Keratinocyte (primary cell): ENCODE data around the gene ADGRV1. TPM values are rescaled to one million over a fixed set of nuclear protein-coding genes. Genes with fewer than 3 reads are reported as not detected.
A peak's percentile ranks its signal among the peaks of the same experiment; 100 is the strongest.

ENCODE experiments used
- DNase-seq: peaks from one replicate; pipeline ENCODE4 v3.0.0-alpha.2; 2011; ENCODE audit warnings: low read depth, missing footprints, low spot score
- FAIRE-seq: peaks from 2 replicates; lab custom pipeline; 2011; peaks lifted over from hg19 to GRCh38; lab: Jason Lieb, UNC
- H2AFZ ChIP-seq: 2 replicates; pipeline ENCODE4 v1.6.0; 2012; ENCODE audit warnings: low read length, control low read depth, inconsistent platforms; ENCODE audit not compliant: control insufficient read depth
- H3K27ac ChIP-seq: 2 replicates; pipeline ENCODE4 v1.5.1; 2011; ENCODE audit warnings: low read length; ENCODE audit not compliant: control insufficient read depth, insufficient read depth
- H3K27me3 ChIP-seq: 3 replicates; pipeline ENCODE4 v1.6.0; 2011; ENCODE audit warnings: low read length; ENCODE audit not compliant: control insufficient read depth, insufficient read depth; ENCODE audit errors: extremely low read depth
- H3K36me3 ChIP-seq, 2 experiments: 2 replicates in 1 of 2; 3 replicates in 1 of 2; pipeline ENCODE4 v1.5.1; 2011; ENCODE audit warnings: low read length in 2 of 2, mild to moderate bottlenecking in 1 of 2; ENCODE audit not compliant: control insufficient read depth in 2 of 2, insufficient read depth in 2 of 2; ENCODE audit errors: extremely low read depth in 1 of 2
- H3K4me1 ChIP-seq: 3 replicates; pipeline ENCODE4 v1.5.1; 2011; ENCODE audit warnings: low read length; ENCODE audit not compliant: control insufficient read depth, insufficient read depth; ENCODE audit errors: extremely low read depth
- H3K4me2 ChIP-seq: 3 replicates; pipeline ENCODE4 v1.6.0; 2011; ENCODE audit warnings: low read depth, low read length; ENCODE audit not compliant: control insufficient read depth, insufficient read depth; ENCODE audit errors: extremely low read depth
- H3K4me3 ChIP-seq, 3 experiments: fragments of 200-600 bp in 1 of 3; sonication (generic) in 1 of 3; 2 replicates in 2 of 3; 3 replicates in 1 of 3; pipeline ENCODE4 v1.5.1; 2011 to 2016; ENCODE audit warnings: low read length in 3 of 3, mild to moderate bottlenecking in 3 of 3, control low read depth in 2 of 3, inconsistent platforms in 1 of 3, low read depth in 1 of 3, mixed read lengths in 1 of 3, mixed run types in 1 of 3, moderate library complexity in 1 of 3; ENCODE audit not compliant: control insufficient read depth in 2 of 3, insufficient read depth in 2 of 3; ENCODE audit errors: extremely low read depth in 1 of 3
- H3K79me2 ChIP-seq: 2 replicates; pipeline ENCODE4 v1.6.0; 2012; ENCODE audit warnings: low read length; ENCODE audit not compliant: control insufficient read depth, insufficient read depth
- H3K9ac ChIP-seq: 3 replicates; pipeline ENCODE4 v1.6.0; 2011; ENCODE audit warnings: low read length; ENCODE audit not compliant: control insufficient read depth, insufficient read depth; ENCODE audit errors: extremely low read depth
- H3K9me1 ChIP-seq: 3 replicates; pipeline ENCODE4 v1.6.0; 2011; ENCODE audit warnings: low read length; ENCODE audit not compliant: control insufficient read depth, insufficient read depth; ENCODE audit errors: extremely low read depth
- H3K9me3 ChIP-seq: 2 replicates; pipeline ENCODE4 v1.5.1; 2012; ENCODE audit warnings: low read depth, low read length; ENCODE audit not compliant: control insufficient read depth
- H4K20me1 ChIP-seq: 3 replicates; pipeline ENCODE4 v1.6.0; 2011; ENCODE audit warnings: low read length; ENCODE audit not compliant: control insufficient read depth, insufficient read depth; ENCODE audit errors: extremely low read depth
- CTCF ChIP-seq, 3 experiments: IDR thresholded peaks in 1 of 3; conservative IDR thresholded peaks in 1 of 3; optimal IDR thresholded peaks in 1 of 3; 2 replicates in 2 of 3; 3 replicates in 1 of 3; pipeline versions ENCODE3 to v1.5.1; 2011; ENCODE audit warnings: low read length in 3 of 3, mild to moderate bottlenecking in 3 of 3, moderate library complexity in 2 of 3, control low read depth in 1 of 3, inconsistent platforms in 1 of 3; ENCODE audit not compliant: insufficient read depth in 2 of 3; ENCODE audit errors: extremely low read depth in 1 of 3
- EZH2 ChIP-seq: IDR thresholded peaks from one replicate; pipeline ENCODE4 v1.6.1; 2012; ENCODE audit warnings: inconsistent platforms, mild to moderate bottlenecking, low read length, moderate library complexity
- dilution Hi-C: fragments of 300-500 bp; cut with MboI; formaldehyde crosslinking; loops from one replicate; pipeline ENCODE4 v1.7.0; 2020; ENCODE audit warnings: low sequenced_read_pairs; ENCODE audit not compliant: extremely low pct_ligation_motif_present
- polyA minus RNA-seq, 3 experiments: library from RNA; depleted of rRNA, polyadenylated mRNA; stranded (reverse); fragments of >200 nt; gene quantifications; 1 replicate in 1 of 3; 2 replicates in 1 of 3; 3 replicates in 1 of 3; pipeline ENCODE4 v1.2.3, GENCODE V29; 2011
- polyA plus RNA-seq, 5 experiments: library from polyadenylated mRNA; depleted of rRNA in 3 of 5; stranded (reverse) in 3 of 5; stranded (forward) in 1 of 5; unstranded in 1 of 5; fragments of >200 nt; gene quantifications; 1 replicate in 1 of 5; 2 replicates in 3 of 5; 3 replicates in 1 of 5; pipeline versions ENCODE4 v1.2.1 to v1.2.3, GENCODE V29; 2011 to 2012; ENCODE audit warnings: missing spikeins in 2 of 5, low read depth in 1 of 5, low replicate concordance in 1 of 5

Gene ADGRV1
- polyA plus RNA-seq: 0.03 to 0.28 TPM (median 0.05 TPM) in 3 replicates
- 0.19 TPM for polyA plus RNA-seq (2011; ENCODE audit: low read depth)
- 0.11 TPM in 1 of 2 replicates, not detected in the other for polyA plus RNA-seq (2011; cell fraction: cytosol; rRNA removed)
- polyA plus RNA-seq (2011; cell fraction: nucleus; rRNA removed): 0.19 and 0.33 TPM in 2 replicates
- polyA plus RNA-seq (2012; ENCODE audit: low replicate concordance): 0.10 and 0.11 TPM in 2 replicates
- 0.10 to 0.26 TPM in 2 of 3 replicates, not detected in the other for polyA minus RNA-seq
- not detected for polyA minus RNA-seq (2011; cell fraction: cytosol; rRNA and poly(A)+ RNA removed)
- 0.42 and 0.70 TPM in 2 replicates for polyA minus RNA-seq (2011; cell fraction: nucleus; rRNA and poly(A)+ RNA removed)

GRCh38 chr5:90558344-90559192 is at the start of gene ADGRV1:
TSS of gene ADGRV1 (plus strand) at chr5:90558797. CDS start at chr5:90558896, 99 bp downstream.
- H3K27me3 ChIP-seq: peaks cover 36% of the 10 kb centered on the region
- H3K9me1 ChIP-seq: no peaks in the 10 kb centered on the region
- no peaks in the 10 kb centered on the region for H3K79me2 ChIP-seq
- H3K4me3 ChIP-seq: peak within 1 kb of the TSS; percentile 21 to 57 (median 46)
- H3K4me2 ChIP-seq: peak within 1 kb of the TSS; percentile 59
- no peak within 1 kb of the TSS for H3K27ac ChIP-seq
- dilution Hi-C loops: no loop called here
- no peak within 1 kb of the TSS for H3K9ac ChIP-seq
- peak; percentile 73 for TF ChIP-seq EZH2
- no peak for TF ChIP-seq CTCF (optimal IDR thresholded peaks at IDR 0.05 in 1 of 3, IDR thresholded peaks at IDR 0.05 in 1 of 3, conservative IDR thresholded peaks at IDR 0.05 in 1 of 3; ENCODE audit: extremely low read depth in 1 of 3, insufficient read depth in 2 of 3, low read length in 3 of 3)
- H3K36me3 ChIP-seq: no peaks in the 10 kb centered on the region
- no peaks in the 10 kb centered on the region for H4K20me1 ChIP-seq
- DNase-seq (no peak), FAIRE-seq (no peak)
- H2AFZ ChIP-seq: peak within 1 kb of the TSS; percentile 56
- H3K4me1 ChIP-seq: peaks cover 2% of the 10 kb centered on the region
- H3K9me3 ChIP-seq: no peaks in the 10 kb centered on the region

- Histone ChIP-seq H3K9me3 (no peaks in the 10 kb centered on the region), H2AFZ (no peak overlapping the region), H4K20me1 (no peaks in the 10 kb centered on the region), H3K9ac (no peak overlapping the region), H3K79me2 (no peaks in the 10 kb centered on the region), H3K9me1 (no peaks in the 10 kb centered on the region), H3K4me1 (no peaks in the 10 kb centered on the region), H3K4me2 (no peak overlapping the region), H3K4me3 (no peak overlapping the region), H3K27ac (no peak overlapping the region), H3K36me3 (no peaks in the 10 kb centered on the region), H3K27me3 (no peaks in the 10 kb centered on the region)
- dilution Hi-C loops: no loop called here
- DNase-seq (no peak), FAIRE-seq (no peak)
- TF ChIP-seq EZH2 (no peak), CTCF (optimal IDR thresholded peaks at IDR 0.05 in 1 of 3, IDR thresholded peaks at IDR 0.05 in 1 of 3, conservative IDR thresholded peaks at IDR 0.05 in 1 of 3; ENCODE audit: extremely low read depth in 1 of 3, insufficient read depth in 2 of 3, low read length in 3 of 3) (no peak)
These were observed 48.2 kb upstream of the ADGRV1 start for GRCh38 chr5:90510438-90510837.
